NCI-H1436 treated with DMSO at 0.1 percent for 48 hours (cell line): ENCODE results near the gene NUDT2.

Experiments
- DNase-seq: peaks from one replicate; lab custom pipeline; 2025; lab: John Stamatoyannopoulos, UW

Gene NUDT2

GRCh38 chr9:34385561-34386230 lies 56.3 kb downstream of the NUDT2 start:
- no peak for DNase-seq

- no peak for DNase-seq
Measured at GRCh38 chr9:34386656-34387055, 57.3 kb downstream of the NUDT2 start.

GRCh38 chr9:34387239-34387638 lies 57.9 kb downstream of the NUDT2 start:
- DNase-seq, result no peak

- DNase-seq, result no peak
Measured at GRCh38 chr9:34392511-34392910, 63.1 kb downstream of the NUDT2 start.
